ENCODE results near the gene PYCR2. TPM values are rescaled to one million over a fixed set of nuclear protein-coding genes. Genes with fewer than 3 reads are reported as not detected.

PYCR2 gene
- total RNA-seq, 1 donor from 2014 or later: 59.9 TPM

DNA sequence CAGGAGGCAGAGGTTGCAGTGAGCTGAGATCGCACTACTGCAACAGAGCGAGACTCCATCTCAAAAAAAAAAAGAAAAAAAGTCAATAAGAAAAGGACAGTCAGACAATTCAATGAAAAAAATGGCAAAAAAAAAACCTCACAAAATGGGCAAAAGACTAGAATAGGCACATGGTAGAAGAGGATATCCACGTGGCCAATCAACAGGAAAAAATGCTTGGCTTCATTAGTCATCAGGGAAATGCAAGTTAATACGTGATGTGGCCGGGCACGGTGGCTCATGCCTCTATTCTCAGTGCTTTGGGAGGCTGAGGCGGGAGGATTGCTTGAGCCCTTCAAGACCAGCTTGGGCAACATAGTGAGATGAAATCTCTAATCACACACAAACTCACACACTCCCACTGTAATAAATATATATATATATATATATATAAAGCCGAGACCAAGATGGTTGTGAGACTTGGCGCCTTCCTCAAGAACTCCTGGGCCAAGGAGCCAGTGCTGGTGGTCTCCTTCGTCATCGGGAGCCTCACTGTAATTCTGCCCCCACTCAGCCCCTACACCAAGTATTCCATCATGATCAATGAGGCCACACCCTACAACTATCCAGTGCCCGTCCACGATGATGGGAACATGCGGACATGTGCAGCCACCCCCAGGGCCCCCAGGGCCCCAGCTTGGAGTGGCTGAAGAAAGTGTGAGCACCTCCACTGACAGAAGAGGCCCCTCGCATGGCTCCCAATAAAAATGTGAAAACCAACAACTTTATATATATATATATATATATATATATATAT is 39.9 kb upstream of the PYCR2 start:
- peaks cover 3% of the 10 kb centered on the region for H3K4me1 Mint-ChIP-seq
- H3K36me3 Mint-ChIP-seq (ENCODE audit: low read depth): no peaks in the 10 kb centered on the region
- peaks cover 5% of the 10 kb centered on the region for H3K27me3 Mint-ChIP-seq (ENCODE audit: low read depth)
- H3K4me3 Mint-ChIP-seq: no peak overlapping the region
- TF ChIP-seq, protein P1, sequence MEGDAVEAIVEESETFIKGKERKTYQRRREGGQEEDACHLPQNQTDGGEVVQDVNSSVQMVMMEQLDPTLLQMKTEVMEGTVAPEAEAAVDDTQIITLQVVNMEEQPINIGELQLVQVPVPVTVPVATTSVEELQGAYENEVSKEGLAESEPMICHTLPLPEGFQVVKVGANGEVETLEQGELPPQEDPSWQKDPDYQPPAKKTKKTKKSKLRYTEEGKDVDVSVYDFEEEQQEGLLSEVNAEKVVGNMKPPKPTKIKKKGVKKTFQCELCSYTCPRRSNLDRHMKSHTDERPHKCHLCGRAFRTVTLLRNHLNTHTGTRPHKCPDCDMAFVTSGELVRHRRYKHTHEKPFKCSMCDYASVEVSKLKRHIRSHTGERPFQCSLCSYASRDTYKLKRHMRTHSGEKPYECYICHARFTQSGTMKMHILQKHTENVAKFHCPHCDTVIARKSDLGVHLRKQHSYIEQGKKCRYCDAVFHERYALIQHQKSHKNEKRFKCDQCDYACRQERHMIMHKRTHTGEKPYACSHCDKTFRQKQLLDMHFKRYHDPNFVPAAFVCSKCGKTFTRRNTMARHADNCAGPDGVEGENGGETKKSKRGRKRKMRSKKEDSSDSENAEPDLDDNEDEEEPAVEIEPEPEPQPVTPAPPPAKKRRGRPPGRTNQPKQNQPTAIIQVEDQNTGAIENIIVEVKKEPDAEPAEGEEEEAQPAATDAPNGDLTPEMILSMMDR (conservative IDR thresholded peaks at IDR 0.05): no peak
- H3K27ac Mint-ChIP-seq (ENCODE audit: unreplicated experiment): no peak overlapping the region
- H3K9me3 Mint-ChIP-seq: no peaks in the 10 kb centered on the region
- DNase-seq (ENCODE audit: low read depth, low spot score): no peak

DNA sequence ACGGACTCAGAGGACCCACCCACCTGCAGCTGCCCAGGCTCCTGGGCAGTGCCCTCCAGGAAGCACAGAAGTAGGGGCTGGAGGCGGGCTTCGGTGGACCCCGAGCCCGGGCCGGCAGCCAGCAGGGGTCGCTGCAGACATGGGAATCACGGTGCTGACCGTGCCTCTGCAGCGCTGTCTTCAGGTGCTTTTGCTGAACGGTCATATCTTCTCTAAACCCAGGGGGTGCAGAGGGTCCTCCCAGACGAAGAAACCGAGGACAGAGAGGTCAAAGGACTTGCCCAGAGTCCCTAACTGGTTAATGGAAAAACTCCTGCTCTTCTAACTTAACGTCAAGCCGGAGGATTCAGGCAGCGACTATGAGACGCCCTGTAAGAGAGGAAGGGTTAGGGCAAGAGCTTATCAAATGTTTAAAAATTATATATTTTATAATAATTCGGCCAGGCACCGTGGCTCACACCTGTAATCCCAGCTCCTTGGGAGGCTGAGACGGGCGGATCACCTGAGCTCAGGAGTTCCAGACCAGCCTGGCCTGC is 38.5 kb upstream of the PYCR2 start:
- TF ChIP-seq, protein P1 (conservative IDR thresholded peaks at IDR 0.05): peak; percentile 70
- peaks cover 5% of the 10 kb centered on the region for H3K27me3 Mint-ChIP-seq (ENCODE audit: low read depth)
- no peak overlapping the region for H3K27ac Mint-ChIP-seq (ENCODE audit: unreplicated experiment)
- H3K4me1 Mint-ChIP-seq: no peaks in the 10 kb centered on the region
- no peaks in the 10 kb centered on the region for H3K36me3 Mint-ChIP-seq (ENCODE audit: low read depth)
- no peak overlapping the region for H3K4me3 Mint-ChIP-seq
- peak; percentile 74 for DNase-seq (ENCODE audit: low read depth, low spot score)
- no peaks in the 10 kb centered on the region for H3K9me3 Mint-ChIP-seq

DNA sequence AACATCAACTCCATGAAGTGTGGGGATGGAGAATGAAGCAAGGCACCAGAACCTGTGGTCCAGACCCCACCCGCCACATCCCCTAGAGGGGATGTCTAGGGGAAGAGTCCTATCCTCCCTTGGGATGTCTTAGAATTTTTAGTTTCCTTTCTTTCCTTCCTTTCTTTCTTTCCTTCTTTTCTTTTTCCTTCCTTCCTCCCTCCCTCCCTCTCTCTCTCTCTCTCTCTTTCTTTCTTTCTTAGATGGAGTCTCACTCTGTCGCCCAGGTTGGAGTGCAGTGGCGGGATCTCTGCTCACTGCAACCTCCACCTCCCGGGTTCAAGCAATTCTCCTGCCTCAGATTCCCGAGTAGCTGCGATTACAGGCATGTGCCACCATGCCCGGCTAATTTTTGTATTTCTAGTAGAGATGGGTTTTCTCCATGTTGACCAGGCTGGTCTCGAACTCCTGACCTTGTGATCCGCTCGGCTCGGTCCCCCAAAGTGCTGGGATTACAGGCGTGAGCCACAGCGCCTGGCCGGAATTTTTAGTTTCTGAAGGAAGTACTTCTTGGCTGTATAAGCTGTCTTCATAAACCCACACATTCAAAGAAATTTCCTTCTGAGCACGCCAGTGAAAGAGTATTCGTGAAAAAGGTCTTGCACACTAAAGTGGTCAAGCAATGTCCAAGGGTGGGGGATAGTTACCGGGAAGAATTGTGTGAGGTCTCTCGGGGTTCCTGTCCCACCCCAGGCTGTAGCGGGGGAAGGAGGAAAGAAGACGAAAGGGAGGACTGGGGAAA is 37.8 kb upstream of the PYCR2 start:
- Mint-ChIP-seq H3K9me3 (no peaks in the 10 kb centered on the region), H3K4me1 (no peaks in the 10 kb centered on the region), H3K36me3 (ENCODE audit: low read depth) (no peaks in the 10 kb centered on the region), H3K27me3 (ENCODE audit: low read depth) (peaks cover 5% of the 10 kb centered on the region), H3K4me3 (no peak overlapping the region), H3K27ac (ENCODE audit: unreplicated experiment) (no peak overlapping the region)
- no peak for DNase-seq (ENCODE audit: low read depth, low spot score)
- TF ChIP-seq, protein P1 (conservative IDR thresholded peaks at IDR 0.05): no peak

DNA sequence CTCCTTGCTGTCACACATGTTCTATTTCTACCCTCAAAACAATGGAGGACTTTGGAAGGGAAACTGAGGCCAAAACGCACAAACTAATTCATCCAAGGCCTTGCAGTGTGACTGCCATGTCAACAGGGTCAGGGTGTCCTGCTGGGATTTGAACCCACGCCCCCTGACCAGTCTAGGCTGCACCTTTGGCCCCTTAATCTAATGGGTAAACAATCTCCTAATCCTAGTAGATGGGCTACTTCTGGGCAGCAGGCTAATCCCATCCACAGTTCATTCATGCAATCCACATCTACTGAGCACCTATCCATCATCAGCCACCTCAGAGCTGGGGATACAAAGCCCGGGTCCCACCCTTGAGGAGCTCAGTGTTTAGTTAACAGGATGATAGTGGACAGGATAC is 34.0 kb upstream of the PYCR2 start:
- H3K9me3 Mint-ChIP-seq: no peaks in the 10 kb centered on the region
- H3K36me3 Mint-ChIP-seq (ENCODE audit: low read depth): no peaks in the 10 kb centered on the region
- TF ChIP-seq, protein P1 (conservative IDR thresholded peaks at IDR 0.05): no peak
- peaks cover 8% of the 10 kb centered on the region for H3K27me3 Mint-ChIP-seq (ENCODE audit: low read depth)
- no peak overlapping the region for H3K4me3 Mint-ChIP-seq
- no peak for DNase-seq (ENCODE audit: low read depth, low spot score)
- H3K27ac Mint-ChIP-seq (ENCODE audit: unreplicated experiment): no peak overlapping the region
- H3K4me1 Mint-ChIP-seq: no peaks in the 10 kb centered on the region

DNA sequence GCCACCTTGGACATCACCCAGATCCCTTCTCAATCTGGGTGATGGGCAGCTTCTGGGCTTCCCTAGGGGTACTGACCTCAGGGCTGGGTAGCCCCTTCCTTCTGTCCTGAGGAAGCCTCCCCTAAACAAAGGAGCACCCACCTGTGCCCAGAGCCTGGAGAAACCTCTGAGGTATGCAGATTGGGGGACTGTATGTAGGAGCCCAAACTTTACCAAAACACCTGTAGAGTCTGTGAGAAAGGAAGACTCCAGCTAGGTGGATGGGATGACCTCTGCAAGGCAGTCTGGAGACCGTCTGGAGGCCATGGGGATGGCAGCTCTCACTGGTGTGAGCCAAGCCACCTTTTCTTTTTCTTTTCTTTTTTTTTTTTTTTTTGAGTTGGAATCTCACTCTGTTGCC is 30.7 kb upstream of the PYCR2 start:
- H3K27me3 Mint-ChIP-seq (ENCODE audit: low read depth): peaks cover 16% of the 10 kb centered on the region
- no peak overlapping the region for H3K4me3 Mint-ChIP-seq
- no peak for DNase-seq (ENCODE audit: low read depth, low spot score)
- TF ChIP-seq, protein P1 (conservative IDR thresholded peaks at IDR 0.05): no peak
- no peaks in the 10 kb centered on the region for H3K9me3 Mint-ChIP-seq
- H3K36me3 Mint-ChIP-seq (ENCODE audit: low read depth): no peaks in the 10 kb centered on the region
- no peak overlapping the region for H3K27ac Mint-ChIP-seq (ENCODE audit: unreplicated experiment)
- H3K4me1 Mint-ChIP-seq: no peaks in the 10 kb centered on the region

All from neural crest cell (in vitro differentiated cells).